HG02588 (cell line): ENCODE data around the gene BCL11B.
"Not testable (repeated sequence)": the region's sequence is repeated elsewhere in the genome, so short reads cannot be mapped to it uniquely, and the experiment has no call there.

ENCODE experiments used
- ATAC-seq: cut with Tn5 transposase; IDR thresholded peaks from one replicate; pipeline ENCODE4 v1.9.1; 2021; ENCODE audit warnings: mild to moderate bottlenecking, moderate library complexity; ENCODE audit not compliant: unreplicated experiment

The BCL11B gene

DNA sequence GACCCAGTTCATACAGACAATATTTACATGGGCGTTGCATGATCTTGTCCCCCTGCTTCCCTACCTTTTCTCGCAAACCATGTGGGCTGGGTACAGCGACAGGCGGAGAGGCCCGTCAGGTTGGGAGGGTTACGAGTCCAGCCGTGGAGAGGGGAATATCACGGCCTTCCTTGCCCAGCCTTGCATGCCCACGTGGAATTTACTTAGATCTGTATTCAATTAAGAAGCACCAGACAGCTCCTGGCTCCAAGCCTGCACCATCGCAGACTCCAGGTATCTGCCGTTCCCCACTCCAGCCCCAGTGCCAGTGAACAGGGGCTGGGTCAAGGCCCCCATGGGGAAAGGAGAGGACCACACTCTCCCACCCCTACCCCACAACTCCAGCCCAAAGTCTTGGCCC is 29.8 kb downstream of the BCL11B start:
- no peak for ATAC-seq

DNA sequence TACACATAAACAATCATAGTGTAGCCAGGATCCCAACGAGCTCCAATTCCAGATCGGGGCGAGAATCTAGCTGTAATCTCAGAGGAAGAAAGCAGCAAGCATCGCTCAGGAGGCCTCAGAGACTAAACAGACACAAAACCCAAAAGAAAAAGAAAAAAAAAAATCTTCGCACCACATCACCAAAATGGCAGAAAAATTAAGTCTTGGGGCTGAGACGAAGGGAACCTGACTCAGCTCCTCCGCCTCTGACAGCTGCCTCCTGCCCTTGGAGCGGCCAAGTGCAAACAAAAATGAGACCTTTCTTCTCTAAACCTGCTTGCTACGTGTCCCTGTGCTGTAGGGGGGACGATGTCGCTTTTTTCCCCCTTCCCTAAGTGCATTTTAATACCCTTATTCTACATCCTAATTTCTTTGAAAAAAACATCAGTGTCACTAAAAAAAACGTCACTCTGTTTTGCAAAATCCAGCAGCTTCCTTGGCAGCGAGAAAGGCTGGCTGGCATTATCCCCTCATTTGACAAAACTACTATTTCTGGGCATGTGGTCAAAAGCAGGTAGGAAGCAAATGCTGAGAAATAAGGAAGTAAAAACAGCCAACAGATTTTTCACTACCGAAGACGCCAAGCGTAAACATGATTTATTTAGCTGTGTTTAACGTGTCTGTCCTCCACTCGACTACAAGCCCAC is 30.5 kb downstream of the BCL11B start:
- no peak for ATAC-seq

DNA sequence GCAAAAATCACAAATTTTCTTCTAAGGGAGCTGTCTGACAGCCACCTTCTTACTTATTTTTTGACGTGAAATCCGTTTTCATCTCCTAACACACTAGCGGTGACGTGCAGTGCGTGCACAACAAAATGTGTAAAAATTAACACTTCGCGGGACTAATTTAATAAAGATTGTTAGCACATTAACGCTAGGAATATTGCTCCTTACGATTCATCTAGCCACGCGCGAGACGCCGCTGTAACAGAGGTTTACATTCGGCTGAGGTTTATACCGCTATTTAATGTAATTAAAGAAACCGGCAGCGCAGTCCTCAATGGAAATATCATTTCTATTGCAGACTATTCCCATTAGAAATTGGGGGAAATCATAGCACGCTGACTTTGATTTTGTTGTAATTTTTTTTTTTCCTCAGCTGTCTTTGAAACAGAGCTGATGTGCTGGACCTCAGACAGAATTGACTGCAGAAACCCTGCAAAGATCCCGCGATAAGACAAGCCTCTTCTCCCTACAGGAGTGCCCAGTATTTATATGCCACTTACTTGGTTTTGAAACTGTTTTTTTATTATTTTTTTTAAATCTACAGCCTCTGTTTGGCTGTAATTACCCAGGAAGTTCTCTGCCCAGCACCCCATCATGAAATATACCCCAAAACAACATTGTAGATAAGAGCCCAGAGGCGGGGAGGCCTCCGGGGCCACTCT is 31.2 kb downstream of the BCL11B start:
- ATAC-seq, result no peak

GRCh38 chr14:99239661-99240092 is 32.3 kb downstream of the BCL11B start:
- no peak for ATAC-seq

- no peak for ATAC-seq
Observed at GRCh38 chr14:99238216-99238615, 33.8 kb downstream of the BCL11B start.

DNA sequence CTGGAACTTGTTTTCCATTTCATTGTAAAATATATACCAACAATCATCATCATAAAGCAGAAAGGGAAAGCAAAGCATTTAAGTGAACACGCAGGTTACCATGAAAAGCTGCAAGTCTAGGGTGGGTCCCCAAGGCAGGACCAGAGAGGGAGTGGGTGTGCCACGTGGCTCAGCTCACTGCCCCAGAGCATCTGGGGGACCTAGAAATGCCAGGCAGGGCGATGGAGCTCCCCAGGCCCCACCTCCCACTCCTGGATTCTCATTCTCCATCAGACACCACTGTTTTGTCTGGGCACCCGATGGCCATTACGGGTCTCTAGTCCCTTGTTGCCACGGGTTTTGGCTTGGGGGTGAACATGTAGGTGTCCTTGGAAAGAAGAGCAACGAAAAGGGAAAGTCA is 34.7 kb downstream of the BCL11B start:
- no peak for ATAC-seq

DNA sequence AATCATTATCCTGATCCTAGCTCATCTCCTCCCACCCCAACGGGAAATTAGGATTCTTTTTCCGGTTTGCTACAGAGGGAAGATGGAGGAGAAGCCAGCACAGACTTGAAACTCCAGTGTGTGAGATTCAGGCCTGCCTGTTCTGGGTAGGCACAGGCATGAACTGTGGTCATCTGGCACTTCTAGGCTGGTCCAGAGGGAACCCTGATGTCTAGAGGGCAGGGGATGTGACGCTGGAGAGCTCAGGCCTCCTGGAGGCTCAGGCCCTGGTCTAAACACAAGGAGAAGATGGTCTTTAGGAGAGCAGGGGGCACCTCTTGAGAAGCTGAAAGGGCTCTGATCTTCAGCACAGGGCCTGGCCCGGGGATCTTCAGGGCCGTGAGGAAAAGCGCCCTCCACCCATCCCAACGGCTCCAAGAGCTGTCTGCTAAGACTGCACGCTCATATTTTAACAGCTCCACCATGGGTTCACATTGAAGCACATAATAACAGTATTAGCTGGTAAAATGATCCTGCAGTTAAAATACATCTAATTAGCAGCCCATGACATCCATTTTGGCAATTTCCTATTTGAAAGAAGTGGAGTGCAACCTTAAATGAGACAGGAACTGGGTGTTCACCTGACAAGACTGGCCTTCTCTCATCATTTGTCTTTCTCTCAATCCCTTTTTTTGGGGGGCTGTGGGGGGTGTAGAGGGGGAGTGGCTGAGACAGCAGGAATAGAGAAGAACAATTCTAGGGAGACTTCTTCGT is 35.4 kb downstream of the BCL11B start:
- no peak for ATAC-seq

- no peak for ATAC-seq
Observed at GRCh38 chr14:99235582-99236320, 36.2 kb downstream of the BCL11B start.

GRCh38 chr14:99234961-99235571 is 36.9 kb downstream of the BCL11B start:
- ATAC-seq, result no peak

DNA sequence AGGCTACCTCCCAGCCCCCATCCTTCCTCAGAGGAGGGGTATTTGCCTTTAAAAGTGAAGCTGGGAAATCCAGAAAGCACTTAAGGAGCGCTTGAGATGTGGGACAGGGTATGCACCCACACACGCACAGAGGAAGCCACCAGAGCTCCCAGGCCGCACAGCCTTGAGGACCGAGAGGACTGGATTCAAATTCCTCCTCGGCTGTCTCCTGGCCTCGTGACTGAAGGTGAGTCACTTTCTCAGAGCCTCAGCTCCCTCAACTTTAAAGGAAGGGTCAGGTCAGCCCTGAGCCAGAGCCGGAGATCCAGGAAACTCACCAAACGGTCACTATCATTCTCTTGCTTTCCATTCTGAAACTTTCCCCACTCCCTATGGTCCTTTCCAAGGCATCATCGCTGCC is 37.6 kb downstream of the BCL11B start:
- ATAC-seq, result no peak

DNA sequence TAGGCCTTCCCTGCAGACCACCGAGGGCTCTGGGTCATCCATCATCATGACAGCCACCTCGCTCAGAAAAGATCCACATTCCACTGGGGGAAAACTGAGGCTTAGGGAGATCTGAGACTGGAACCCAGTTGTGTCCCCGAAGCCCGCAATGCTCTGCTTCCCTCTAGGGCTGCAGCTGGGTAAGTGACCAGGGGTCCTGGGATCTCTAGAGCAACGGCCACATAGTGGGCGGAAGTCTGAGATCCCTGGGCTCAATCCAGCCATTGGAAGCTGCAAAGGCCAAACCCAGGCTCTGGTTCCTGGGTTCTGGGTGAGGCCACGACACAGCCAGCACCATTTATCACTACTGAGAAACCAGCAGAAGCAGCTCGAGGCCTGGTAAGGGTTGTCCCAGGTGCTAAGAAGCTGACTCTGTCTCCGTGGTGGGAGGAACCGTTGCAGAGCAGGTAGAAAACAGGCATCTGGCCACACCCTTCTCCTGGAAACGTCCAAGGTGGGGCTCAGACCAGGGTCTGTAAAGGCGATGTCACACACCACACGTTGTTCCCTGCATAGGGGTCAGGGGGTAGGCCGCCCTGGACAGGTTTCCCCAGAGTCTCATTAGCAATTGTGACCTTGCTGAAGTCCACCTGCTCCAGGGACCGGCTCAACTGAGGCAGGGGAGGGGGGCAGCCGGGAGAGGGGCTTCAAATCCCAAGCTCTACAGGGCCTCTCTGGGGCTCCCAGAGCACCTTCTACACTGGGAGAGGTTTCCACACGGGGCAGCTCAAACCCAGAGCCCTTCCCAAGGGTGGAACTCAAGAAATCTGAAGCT is 38.6 kb downstream of the BCL11B start:
- no peak for ATAC-seq

GRCh38 chr14:99232714-99233214 is 39.2 kb downstream of the BCL11B start:
- no peak for ATAC-seq

GRCh38 chr14:99231850-99232713 is 39.9 kb downstream of the BCL11B start:
- ATAC-seq, result no peak

DNA sequence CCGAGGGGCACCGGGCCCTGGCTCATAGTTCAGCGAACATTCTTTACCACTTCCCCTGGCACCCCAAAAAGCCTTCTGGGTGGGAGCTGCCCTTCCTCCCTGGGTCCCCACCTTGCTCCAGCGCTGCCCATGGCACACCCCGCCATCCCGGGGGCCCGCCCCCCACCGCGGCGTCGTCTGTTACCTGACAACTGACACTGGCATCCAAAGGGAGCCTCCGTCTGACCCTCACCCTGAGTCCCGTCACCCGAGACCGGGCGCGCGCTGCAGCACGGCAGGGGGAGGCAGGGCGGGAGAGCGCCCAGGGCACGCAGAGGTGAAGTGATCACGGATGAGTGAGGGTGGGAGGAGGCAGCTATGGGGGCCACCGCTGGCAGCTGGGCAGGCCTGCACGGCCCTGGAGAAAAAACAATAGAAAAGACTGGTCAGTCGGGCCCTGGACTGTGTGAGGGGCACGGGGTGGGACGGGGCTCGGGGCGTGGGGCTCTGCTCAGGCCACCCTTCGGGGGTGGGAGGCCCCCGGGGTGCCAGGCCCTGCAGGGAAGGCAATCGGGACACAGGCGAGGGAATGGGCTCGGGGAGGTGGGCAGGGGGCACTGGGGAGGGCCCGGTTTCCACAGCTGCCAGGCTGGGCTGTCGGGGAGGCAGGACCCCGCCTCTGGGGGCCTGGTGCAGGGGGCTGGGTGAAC is 40.7 kb downstream of the BCL11B start:
- ATAC-seq, result no peak

DNA sequence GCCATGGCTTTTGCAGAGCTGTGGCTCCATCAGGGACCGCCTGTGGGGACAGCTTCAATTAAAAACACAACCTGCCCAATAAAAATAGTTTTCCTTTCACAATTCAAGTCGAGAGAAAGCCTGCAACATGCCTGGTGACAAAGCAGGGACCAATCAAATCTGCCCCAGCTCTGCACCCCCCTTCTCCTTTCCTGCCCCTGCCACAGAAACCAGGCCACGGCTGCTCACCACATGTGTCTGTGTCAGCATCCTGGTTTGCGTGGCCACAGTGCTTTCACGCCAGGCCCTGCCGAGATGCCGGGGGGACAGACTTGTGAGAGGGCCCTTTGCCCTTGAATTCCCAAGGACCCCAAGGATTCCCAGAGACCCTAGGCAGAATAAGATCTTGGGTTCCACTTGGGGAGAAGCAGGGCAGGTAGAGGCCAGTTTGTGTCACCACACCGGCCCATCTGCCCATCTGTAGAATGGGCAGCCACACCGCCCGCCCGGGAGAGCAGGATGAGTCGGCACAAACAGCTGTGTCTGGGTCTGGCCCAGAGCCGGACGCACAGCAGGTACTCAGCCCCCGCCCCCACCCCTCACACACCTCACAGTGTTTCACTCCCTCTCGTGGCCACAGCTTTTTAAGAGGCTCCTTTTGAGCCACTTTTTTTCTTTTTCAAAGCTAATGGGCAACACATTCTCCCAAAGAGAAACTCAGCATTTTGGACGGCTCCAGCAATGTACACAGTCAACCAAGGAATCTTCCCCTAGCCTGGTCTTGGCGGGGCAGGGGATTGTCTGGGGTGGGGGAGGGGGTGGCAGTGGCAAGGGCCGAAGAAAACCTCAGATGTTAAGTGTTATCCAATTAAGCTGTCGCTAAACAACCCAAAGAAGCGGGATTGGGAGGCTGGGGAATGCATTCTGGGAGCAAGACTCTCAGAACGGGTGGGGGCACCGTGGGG is 41.5 kb downstream of the BCL11B start:
- no peak for ATAC-seq

DNA sequence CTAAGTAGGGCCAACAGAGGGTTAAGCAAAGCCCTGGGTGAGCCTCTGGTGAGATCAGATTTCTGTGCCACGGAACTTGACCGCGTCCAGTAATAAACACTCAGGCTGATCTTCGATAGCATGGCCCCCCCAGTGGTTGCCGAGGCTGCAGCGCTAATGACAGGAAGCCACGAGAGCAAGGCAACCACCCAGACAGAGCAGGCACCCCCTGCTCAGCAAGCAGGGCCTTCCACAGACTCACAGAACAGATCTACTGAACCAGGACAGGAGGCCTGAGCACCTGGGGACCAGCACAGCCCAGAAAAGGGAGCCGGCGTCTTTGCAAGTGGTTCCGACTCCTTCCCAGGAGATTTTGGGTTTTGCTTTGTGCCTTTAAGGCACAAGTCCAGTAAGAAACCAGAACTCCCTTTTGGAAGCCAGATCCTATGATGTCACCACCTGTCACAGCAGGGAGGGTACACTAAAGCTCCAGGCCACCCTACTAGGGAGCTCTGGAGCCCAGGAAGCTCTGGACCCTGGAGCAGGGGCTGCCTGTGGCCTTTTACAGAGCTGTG is 42.3 kb downstream of the BCL11B start:
- ATAC-seq, result no peak

- not testable (repeated sequence) for ATAC-seq
Observed at GRCh38 chr14:99228760-99229159, 43.2 kb downstream of the BCL11B start.
